ENCODE data around the gene HIPK4. TPM values are rescaled to one million over a fixed set of nuclear protein-coding genes. Genes with fewer than 3 reads are reported as not detected.

The HIPK4 gene
- total and polyA plus RNA-seq, 2 of the 8 experiments (the other 6 are each of a cell fraction or from before 2014, with no cell fraction given), result 0.15 to 0.57 TPM

- no peak for TF ChIP-seq EGR1 (IDR thresholded peaks at IDR 0.05; ENCODE audit: borderline replicate concordance, low read depth, low read length)
Observed at GRCh38 chr19:40341601-40342482, 48.1 kb downstream of the HIPK4 start (continued).

Measured in H1 (cell line).